ENCODE measurements around the gene DPF3.

Gene DPF3

DNA sequence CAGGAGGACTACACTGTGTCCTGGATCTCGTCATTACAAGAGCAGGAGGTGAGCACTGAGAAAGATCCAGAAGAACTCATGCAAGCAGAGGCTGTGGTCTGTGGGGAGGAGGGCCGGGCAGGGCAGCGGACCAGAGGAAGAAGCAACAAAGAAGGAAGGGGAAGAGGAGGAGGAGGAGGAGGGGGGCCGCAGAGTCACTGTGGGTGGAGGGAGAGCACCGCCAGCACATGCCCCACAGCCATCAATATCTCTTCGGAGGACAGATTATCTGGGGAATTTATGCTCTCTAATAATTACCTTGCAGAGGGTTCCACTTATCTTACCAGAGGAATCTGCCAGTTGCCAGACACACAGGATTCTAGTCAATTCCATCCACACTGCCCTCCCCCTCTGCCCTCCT, 105.6 kb downstream of the DPF3 start:
- no peaks in the 10 kb centered on the region for H3K27me3 ChIP-seq (ENCODE audit: low read length)
- no peaks in the 10 kb centered on the region for H3K9me2 ChIP-seq (replicated peaks; ENCODE audit: insufficient read depth, low read length)
- H3K9me3 ChIP-seq (ENCODE audit: insufficient read depth, low read length) = no peaks in the 10 kb centered on the region
- H3K4me3 ChIP-seq (ENCODE audit: insufficient read depth, low read length, poor library complexity, severe bottlenecking) = no peak overlapping the region
- no peaks in the 10 kb centered on the region for H3K36me3 ChIP-seq (ENCODE audit: low read length)
- no peak overlapping the region for H3K4me2 ChIP-seq (ENCODE audit: low read depth, low read length, poor library complexity, severe bottlenecking)
- H2AFZ ChIP-seq (ENCODE audit: low read depth, low read length, severe bottlenecking) = no peak overlapping the region
- H4K20me1 ChIP-seq (ENCODE audit: low read depth, low read length) = no peaks in the 10 kb centered on the region
- no peaks in the 10 kb centered on the region for H3K79me2 ChIP-seq (ENCODE audit: insufficient read depth, low read length)
- H3K27ac ChIP-seq (ENCODE audit: low read depth, low read length) = no peak overlapping the region
- no peaks in the 10 kb centered on the region for H3F3A ChIP-seq (ENCODE audit: insufficient read depth)
- no peak overlapping the region for H3K9ac ChIP-seq (ENCODE audit: low read length)
- TF ChIP-seq, protein P1, sequence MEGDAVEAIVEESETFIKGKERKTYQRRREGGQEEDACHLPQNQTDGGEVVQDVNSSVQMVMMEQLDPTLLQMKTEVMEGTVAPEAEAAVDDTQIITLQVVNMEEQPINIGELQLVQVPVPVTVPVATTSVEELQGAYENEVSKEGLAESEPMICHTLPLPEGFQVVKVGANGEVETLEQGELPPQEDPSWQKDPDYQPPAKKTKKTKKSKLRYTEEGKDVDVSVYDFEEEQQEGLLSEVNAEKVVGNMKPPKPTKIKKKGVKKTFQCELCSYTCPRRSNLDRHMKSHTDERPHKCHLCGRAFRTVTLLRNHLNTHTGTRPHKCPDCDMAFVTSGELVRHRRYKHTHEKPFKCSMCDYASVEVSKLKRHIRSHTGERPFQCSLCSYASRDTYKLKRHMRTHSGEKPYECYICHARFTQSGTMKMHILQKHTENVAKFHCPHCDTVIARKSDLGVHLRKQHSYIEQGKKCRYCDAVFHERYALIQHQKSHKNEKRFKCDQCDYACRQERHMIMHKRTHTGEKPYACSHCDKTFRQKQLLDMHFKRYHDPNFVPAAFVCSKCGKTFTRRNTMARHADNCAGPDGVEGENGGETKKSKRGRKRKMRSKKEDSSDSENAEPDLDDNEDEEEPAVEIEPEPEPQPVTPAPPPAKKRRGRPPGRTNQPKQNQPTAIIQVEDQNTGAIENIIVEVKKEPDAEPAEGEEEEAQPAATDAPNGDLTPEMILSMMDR (IDR thresholded peaks at IDR 0.05; ENCODE audit: insufficient read depth, low read length, poor library complexity, severe bottlenecking) = no peak
- TF ChIP-seq EZH2phosphoT487 (conservative IDR thresholded peaks at IDR 0.05; ENCODE audit: low read length) = no peak

GRCh38 chr14:72787841-72788240, 106.1 kb downstream of the DPF3 start:
- Histone ChIP-seq H2AFZ (ENCODE audit: low read depth, low read length, severe bottlenecking) (no peak overlapping the region), H4K20me1 (ENCODE audit: low read depth, low read length) (no peaks in the 10 kb centered on the region), H3K36me3 (ENCODE audit: low read length) (no peaks in the 10 kb centered on the region), H3K27me3 (ENCODE audit: low read length) (no peaks in the 10 kb centered on the region), H3K4me2 (ENCODE audit: low read depth, low read length, poor library complexity, severe bottlenecking) (no peak overlapping the region), H3K4me3 (ENCODE audit: insufficient read depth, low read length, poor library complexity, severe bottlenecking) (no peak overlapping the region), H3K79me2 (ENCODE audit: insufficient read depth, low read length) (no peaks in the 10 kb centered on the region), H3K9ac (ENCODE audit: low read length) (no peak overlapping the region), H3F3A (ENCODE audit: insufficient read depth) (no peaks in the 10 kb centered on the region), H3K9me2 (replicated peaks; ENCODE audit: insufficient read depth, low read length) (no peaks in the 10 kb centered on the region), H3K9me3 (ENCODE audit: insufficient read depth, low read length) (no peaks in the 10 kb centered on the region), H3K27ac (ENCODE audit: low read depth, low read length) (no peak overlapping the region)
- TF ChIP-seq EZH2phosphoT487 (conservative IDR thresholded peaks at IDR 0.05; ENCODE audit: low read length) = no peak
- TF ChIP-seq, protein P1 (IDR thresholded peaks at IDR 0.05; ENCODE audit: insufficient read depth, low read length, poor library complexity, severe bottlenecking) = no peak

DNA sequence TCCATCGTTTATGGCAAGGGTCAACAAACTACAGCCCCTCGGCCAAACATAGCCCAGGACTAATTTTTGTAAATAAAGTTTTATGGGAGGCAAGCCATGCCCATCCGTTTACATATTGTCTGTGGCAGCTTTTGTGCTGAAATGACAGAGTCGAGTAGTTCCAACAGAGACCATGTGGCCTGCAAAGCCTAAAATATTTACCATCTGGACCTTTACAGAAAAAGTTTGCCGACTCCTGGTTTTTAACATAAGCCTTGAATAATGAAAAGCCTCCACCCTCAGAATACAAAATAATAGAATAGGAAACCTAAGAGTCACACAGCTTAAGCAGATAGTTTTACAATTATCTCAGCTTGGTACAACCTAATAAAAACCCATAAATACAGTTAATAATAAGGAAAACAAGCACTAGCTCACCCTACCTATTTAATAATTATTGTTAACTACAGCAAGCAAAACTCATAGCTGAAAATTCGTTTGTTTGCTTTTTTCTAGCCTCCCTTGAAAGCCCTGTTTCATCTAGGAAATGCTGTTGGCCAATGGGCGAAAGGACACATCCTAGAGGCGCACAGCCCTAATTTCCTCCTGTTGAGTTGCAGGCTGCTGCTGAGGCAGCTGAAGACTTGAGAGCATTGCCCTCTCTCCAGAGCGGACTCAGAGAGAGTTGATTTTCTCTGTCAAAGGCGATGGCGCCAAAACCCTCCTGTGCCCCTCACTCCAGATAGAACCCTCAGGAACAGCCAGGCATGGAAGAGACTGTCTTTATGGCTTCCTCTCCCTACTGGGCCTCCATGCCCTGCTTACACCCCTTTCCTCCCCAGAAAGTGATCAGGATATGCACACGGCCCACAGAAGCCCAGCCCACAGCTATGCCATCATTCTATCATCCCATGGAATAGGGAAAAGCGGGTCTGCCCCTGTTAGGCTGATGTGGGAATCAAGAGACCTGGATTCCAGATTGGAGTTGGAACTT, 107.2 kb downstream of the DPF3 start:
- H4K20me1 ChIP-seq (ENCODE audit: low read depth, low read length) = no peaks in the 10 kb centered on the region
- no peaks in the 10 kb centered on the region for H3K36me3 ChIP-seq (ENCODE audit: low read length)
- H3K9me3 ChIP-seq (ENCODE audit: insufficient read depth, low read length) = no peaks in the 10 kb centered on the region
- no peak overlapping the region for H2AFZ ChIP-seq (ENCODE audit: low read depth, low read length, severe bottlenecking)
- no peaks in the 10 kb centered on the region for H3K9me2 ChIP-seq (replicated peaks; ENCODE audit: insufficient read depth, low read length)
- no peak overlapping the region for H3K4me3 ChIP-seq (ENCODE audit: insufficient read depth, low read length, poor library complexity, severe bottlenecking)
- H3K9ac ChIP-seq (ENCODE audit: low read length) = no peak overlapping the region
- TF ChIP-seq, protein P1 (IDR thresholded peaks at IDR 0.05; ENCODE audit: insufficient read depth, low read length, poor library complexity, severe bottlenecking) = no peak
- TF ChIP-seq EZH2phosphoT487 (conservative IDR thresholded peaks at IDR 0.05; ENCODE audit: low read length) = no peak
- H3K27me3 ChIP-seq (ENCODE audit: low read length) = no peaks in the 10 kb centered on the region
- H3K79me2 ChIP-seq (ENCODE audit: insufficient read depth, low read length) = no peaks in the 10 kb centered on the region
- no peaks in the 10 kb centered on the region for H3F3A ChIP-seq (ENCODE audit: insufficient read depth)
- H3K27ac ChIP-seq (ENCODE audit: low read depth, low read length) = no peak overlapping the region
- no peak overlapping the region for H3K4me2 ChIP-seq (ENCODE audit: low read depth, low read length, poor library complexity, severe bottlenecking)
